ENCODE data around the gene SPDEF. TPM values are rescaled to one million over a fixed set of nuclear protein-coding genes. Genes with fewer than 3 reads are reported as not detected.

Gene SPDEF
- total and polyA plus RNA-seq, 4 donors = 2.6 to 11.8 (median 7.1) TPM

DNA sequence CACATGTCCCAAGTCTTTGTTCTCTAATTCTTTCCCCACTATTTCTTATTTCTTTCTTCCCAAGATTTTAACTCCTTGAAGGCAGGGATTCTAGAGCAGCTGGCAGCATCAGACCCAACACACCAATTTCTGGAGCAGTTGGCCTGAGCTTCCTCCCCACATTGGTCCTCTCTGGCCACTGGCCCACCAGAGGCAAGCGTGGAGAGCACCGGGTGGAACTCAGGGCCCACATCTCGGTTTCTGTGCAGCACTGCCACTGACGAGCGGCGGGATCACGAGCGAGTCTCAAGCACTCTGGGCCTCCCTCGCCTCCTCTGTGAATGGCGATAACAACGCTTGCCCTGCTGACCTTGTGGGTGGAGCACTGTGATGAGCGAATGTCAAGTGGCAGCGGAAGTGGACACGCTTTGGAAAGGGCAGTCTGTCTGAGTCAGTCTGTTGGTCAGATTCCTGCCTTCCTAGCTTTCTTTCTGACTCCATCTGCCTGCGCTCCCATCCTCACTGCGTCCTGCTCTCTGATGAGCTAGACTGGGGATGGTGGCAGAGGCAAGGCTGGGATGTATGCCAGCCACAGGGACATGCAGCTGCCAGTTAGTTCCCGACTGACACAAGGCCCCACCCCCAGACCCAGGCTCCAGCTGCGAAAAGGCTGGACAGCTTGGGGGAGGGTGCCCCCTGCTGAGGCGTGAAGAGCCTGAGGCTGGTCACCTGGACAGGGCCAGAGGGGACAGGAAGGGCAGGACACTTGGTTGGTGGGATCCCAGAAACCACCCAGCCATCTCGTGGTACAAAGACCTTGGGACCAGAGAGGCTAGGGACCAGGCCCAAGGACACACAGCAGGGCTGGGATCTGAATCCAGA is 4.5 kb upstream of the SPDEF start:
- Histone ChIP-seq H3K36me3 (ENCODE audit: control insufficient read depth in 4 of 4, insufficient read depth in 4 of 4, low read length in 4 of 4) (no peaks in the 10 kb centered on the region), H3K4me3 (no peak overlapping the region), H3K27me3 (ENCODE audit: control insufficient read depth in 3 of 3, insufficient read depth in 3 of 3, low read length in 2 of 3) (no peaks in the 10 kb centered on the region), H3K4me1 (ENCODE audit: control insufficient read depth in 5 of 5, insufficient read depth in 5 of 5, low read length in 5 of 5) (peaks cover 0 to 8% (median 3%) of the 10 kb centered on the region in 5 donors), H3K9me3 (ENCODE audit: control insufficient read depth in 4 of 4, insufficient read depth in 3 of 4, low read length in 3 of 4) (peaks cover 0 to 3% (median 0%) of the 10 kb centered on the region in 4 donors), H3K9ac (ENCODE audit: insufficient read depth in 1 of 2, low read length in 2 of 2) (no peak overlapping the region), H3K27ac (ENCODE audit: low read depth in 1 of 2, low read length in 1 of 2) (no peak overlapping the region)
- ATAC-seq (ENCODE audit: insufficient read depth, low FRiP score) (no peak), DNase-seq (peak; percentile 26 to 36 (median 30))
- no peak for TF ChIP-seq CTCF (IDR thresholded peaks at IDR 0.05; ENCODE audit: control extremely low read depth, extremely low read depth)
- 59 to 68% methylated on average over 20 of the region's 20 CpGs for WGBS, 2 donors

- 83% methylated on average over 10 of the region's 10 CpGs for WGBS, 2 donors
Measured at GRCh38 chr6:34559651-34560365, 3.7 kb upstream of the SPDEF start.

GRCh38 chr6:34558172-34558714 is 2.1 kb upstream of the SPDEF start:
- ATAC-seq (ENCODE audit: insufficient read depth, low FRiP score) (no peak), DNase-seq (no peak)
- Histone ChIP-seq H3K4me3 (no peak overlapping the region), H3K9me3 (ENCODE audit: control insufficient read depth in 4 of 4, insufficient read depth in 3 of 4, low read length in 3 of 4) (peaks cover 0 to 3% (median 0%) of the 10 kb centered on the region in 4 donors), H3K4me1 (ENCODE audit: control insufficient read depth in 5 of 5, insufficient read depth in 5 of 5, low read length in 5 of 5) (peaks cover 0 to 10% (median 5%) of the 10 kb centered on the region in 5 donors), H3K36me3 (ENCODE audit: control insufficient read depth in 4 of 4, insufficient read depth in 4 of 4, low read length in 4 of 4) (no peaks in the 10 kb centered on the region), H3K27me3 (ENCODE audit: control insufficient read depth in 3 of 3, insufficient read depth in 3 of 3, low read length in 2 of 3) (no peaks in the 10 kb centered on the region), H3K27ac (ENCODE audit: low read depth in 1 of 2, low read length in 1 of 2) (no peak overlapping the region), H3K9ac (ENCODE audit: insufficient read depth in 1 of 2, low read length in 2 of 2) (no peak overlapping the region)
- no peak for TF ChIP-seq CTCF (IDR thresholded peaks at IDR 0.05; ENCODE audit: control extremely low read depth, extremely low read depth)
- WGBS, 2 donors = 94 to 95% methylated on average over 4 of the region's 4 CpGs

More at GRCh38 chr6:34559651-34560365, 3.7 kb upstream of the SPDEF start:
- no peak overlapping the region for H3K27ac ChIP-seq (ENCODE audit: low read depth in 1 of 2, low read length in 1 of 2)
- H3K4me3 ChIP-seq = no peak overlapping the region
- TF ChIP-seq CTCF (IDR thresholded peaks at IDR 0.05; ENCODE audit: control extremely low read depth, extremely low read depth) = no peak
- H3K4me1 ChIP-seq (ENCODE audit: control insufficient read depth in 5 of 5, insufficient read depth in 5 of 5, low read length in 5 of 5) = peaks cover 0 to 8% (median 3%) of the 10 kb centered on the region in 5 donors
- no peaks in the 10 kb centered on the region for H3K36me3 ChIP-seq (ENCODE audit: control insufficient read depth in 4 of 4, insufficient read depth in 4 of 4, low read length in 4 of 4)
- ATAC-seq (ENCODE audit: insufficient read depth, low FRiP score) (no peak), DNase-seq (no peak)
- H3K27me3 ChIP-seq (ENCODE audit: control insufficient read depth in 3 of 3, insufficient read depth in 3 of 3, low read length in 2 of 3) = no peaks in the 10 kb centered on the region
- H3K9me3 ChIP-seq (ENCODE audit: control insufficient read depth in 4 of 4, insufficient read depth in 3 of 4, low read length in 3 of 4) = peaks cover 0 to 3% (median 0%) of the 10 kb centered on the region in 4 donors
- H3K9ac ChIP-seq (ENCODE audit: insufficient read depth in 1 of 2, low read length in 2 of 2) = no peak overlapping the region
